AG09319 (cell line): ENCODE data around the gene DPF3.

Experiments used
- DNase-seq: peaks from one replicate; pipeline ENCODE4 v3.0.0-alpha.2; 2010; ENCODE audit warnings: low read depth; ENCODE audit errors: extremely low read depth
- CTCF ChIP-seq: IDR thresholded peaks from 2 replicates; pipeline ENCODE4 v1.5.1; 2011; ENCODE audit warnings: low read depth, mild to moderate bottlenecking, inconsistent platforms, low read length, moderate library complexity

The DPF3 gene

GRCh38 chr14:72743626-72744025, 150.3 kb downstream of the DPF3 start:
- DNase-seq, result no peak
- TF ChIP-seq CTCF, result no peak

- TF ChIP-seq CTCF, result no peak
- no peak for DNase-seq
Observed at GRCh38 chr14:72742838-72743195, 151.1 kb downstream of the DPF3 start.

GRCh38 chr14:72742118-72742837, 151.6 kb downstream of the DPF3 start:
- TF ChIP-seq CTCF, result no peak
- no peak for DNase-seq

GRCh38 chr14:72741826-72742117, 152.1 kb downstream of the DPF3 start:
- no peak for DNase-seq
- TF ChIP-seq CTCF, result no peak

GRCh38 chr14:72740966-72741825, 152.7 kb downstream of the DPF3 start:
- TF ChIP-seq CTCF, result no peak
- DNase-seq, result no peak

GRCh38 chr14:72740504-72740961, 153.4 kb downstream of the DPF3 start:
- no peak for DNase-seq
- TF ChIP-seq CTCF, result no peak
